ENCODE measurements around the gene SCNN1G.

SCNN1G gene

DNA sequence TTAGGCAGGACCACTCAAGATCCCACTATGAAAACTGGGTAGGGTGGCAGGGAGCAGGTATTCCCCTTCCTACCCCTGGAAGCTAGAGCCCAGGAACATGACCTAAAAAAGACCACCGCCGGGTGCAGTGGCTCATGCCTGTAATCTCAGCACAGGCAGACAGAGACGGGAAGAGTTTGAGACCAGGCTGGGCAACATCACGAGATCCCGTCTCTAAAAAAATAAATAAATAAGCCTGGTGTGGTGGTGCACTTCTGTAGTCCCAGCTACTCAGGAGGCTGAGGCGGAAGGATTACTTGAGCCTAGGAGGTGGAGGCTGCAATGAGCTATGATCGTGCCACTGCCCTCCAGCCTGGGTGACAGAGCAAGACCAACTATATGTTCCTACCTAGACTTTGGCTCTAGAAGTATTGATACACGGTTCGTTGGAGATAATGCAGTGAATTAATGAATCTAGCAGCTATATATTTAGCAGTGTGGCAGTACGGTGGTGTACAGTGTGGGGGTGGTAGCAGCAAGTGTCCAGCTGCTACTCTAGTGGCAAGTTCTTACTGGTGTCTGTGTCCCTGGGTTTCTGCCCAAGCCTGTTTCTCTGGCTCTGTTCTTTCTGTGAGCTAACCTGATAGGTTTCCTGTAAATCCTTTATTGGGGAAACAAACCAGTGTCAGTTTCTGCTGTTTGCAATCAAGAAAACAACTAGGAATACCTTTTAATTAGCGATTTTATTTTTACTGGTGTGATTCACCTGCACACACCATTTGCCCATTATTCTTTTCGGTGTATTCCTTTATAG, 30.0 kb upstream of the SCNN1G start:
- no peak for DNase-seq

GRCh38 chr16:23155445-23156049, 27.0 kb upstream of the SCNN1G start:
- no peak for DNase-seq

GRCh38 chr16:23156110-23156509, 26.4 kb upstream of the SCNN1G start:
- no peak for DNase-seq

DNA sequence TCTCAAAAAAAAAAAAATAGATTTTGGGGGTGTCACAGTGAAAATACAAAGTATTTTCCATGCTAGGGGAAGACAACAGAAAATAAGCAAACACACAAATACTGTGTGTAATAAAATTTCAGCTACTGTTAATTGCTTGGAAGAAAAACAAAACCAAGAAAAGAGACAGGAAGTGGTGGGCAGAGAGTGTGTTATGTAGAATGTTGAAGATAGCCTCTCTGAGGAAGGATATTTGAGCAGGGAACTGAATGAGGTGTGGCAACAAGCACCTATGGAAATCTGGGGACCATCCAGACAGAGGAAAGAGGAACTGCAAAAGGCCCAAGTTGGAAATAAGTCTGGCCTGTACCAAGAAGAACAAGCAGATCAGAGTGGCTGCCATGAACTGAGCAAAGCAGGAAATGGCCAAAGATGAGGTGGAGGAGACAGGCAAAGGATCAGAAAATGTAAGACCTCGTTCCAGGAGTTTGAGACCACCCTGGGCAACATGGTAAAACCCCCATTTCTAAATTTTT, 25.5 kb upstream of the SCNN1G start:
- DNase-seq, result no peak

DNA sequence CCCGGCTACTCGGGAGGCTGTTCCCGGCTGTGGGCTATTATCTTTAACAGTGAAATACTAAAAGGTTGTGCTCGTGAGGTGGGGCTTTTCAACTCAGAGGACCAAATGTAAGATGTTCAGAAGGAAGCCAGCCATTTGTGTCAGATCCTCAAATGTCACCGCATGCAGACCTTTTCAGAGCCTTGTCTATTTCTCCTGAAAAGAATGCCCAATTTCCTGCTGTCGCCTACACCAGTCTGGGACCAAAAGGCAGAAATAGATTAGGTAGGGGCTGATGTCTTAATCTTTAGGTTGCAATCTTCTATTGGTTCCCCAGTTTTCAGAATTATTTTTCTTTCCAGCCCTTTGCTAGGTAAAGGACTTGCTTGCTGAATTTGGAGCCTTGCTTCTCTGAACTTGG, 24.4 kb upstream of the SCNN1G start:
- no peak for DNase-seq

GRCh38 chr16:23160082-23160481, 22.5 kb upstream of the SCNN1G start:
- no peak for DNase-seq

- DNase-seq, result no peak
These were observed 22.0 kb upstream of the SCNN1G start for GRCh38 chr16:23160574-23160973.

DNA sequence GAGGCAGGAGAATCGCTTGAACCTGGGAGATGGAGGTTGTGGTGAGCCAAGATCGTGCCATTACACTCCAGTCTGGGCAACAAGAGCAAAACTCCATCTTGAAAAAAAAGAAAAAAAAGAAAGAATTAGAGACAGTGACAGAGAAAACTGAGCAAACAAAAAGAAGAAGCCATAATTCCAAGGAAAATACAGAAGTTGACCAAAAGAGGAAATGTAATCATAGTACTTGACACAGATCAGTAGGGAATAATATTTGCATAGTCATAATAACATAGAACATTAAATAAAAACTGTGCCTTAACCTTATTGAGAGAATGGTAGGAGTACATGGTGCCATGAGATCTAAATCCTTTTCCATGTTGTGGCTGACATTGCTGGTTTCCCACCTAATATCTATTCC, 18.6 kb upstream of the SCNN1G start:
- DNase-seq, result no peak

- no peak for DNase-seq
These were observed 17.8 kb upstream of the SCNN1G start for GRCh38 chr16:23164736-23165135.

DNA sequence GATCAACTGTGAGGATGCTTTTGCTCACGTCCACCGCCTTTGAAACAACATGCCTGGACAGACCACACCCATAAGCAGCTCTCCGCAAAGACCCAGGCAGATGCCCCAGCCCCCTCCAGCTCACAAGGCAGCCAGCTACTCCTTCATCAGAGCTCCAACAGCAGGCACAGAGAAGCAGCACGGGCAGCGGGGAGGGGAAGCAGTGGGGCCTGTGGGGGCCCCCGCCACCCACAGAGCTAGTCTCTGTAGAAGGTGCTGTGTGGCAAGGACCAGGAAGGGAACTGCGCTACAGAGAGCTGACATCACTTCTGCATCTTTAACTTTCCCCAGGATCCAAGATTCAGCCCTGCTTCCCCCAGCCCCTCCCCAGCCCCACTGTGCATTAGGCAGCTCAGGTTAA, 10.0 kb upstream of the SCNN1G start:
- DNase-seq, result no peak

GRCh38 chr16:23172994-23173393, 9.6 kb upstream of the SCNN1G start:
- no peak for DNase-seq

GRCh38 chr16:23174622-23175021, 7.9 kb upstream of the SCNN1G start:
- no peak for DNase-seq

- no peak for DNase-seq
These were observed 6.9 kb upstream of the SCNN1G start for GRCh38 chr16:23175651-23176050.

GRCh38 chr16:23181506-23181905, 1.0 kb upstream of the SCNN1G start:
- no peak for DNase-seq

DNA sequence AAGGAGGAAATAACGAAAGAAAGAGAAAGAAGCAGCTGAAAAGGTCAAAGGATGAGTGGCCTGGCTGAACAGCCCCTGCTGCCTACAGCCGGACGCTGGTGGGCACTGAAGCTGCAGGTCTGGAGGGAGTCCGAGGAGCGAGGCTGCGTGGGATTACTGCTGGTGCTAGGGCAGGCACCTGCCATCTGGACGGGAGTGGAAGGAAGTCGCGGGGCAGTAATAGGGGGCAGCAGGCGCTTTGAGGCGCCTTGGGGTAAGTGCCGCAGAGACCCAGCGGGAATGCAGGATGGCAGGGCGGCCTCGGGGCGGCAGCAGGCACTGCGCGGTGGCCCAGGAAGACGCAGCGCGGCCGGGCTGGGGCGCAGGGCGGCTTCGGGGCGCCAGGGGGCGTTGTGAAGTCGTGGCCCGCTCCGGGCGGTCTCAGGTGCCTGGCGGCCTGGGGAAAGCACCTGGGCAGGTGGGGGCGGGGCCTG, 303 bp upstream of the SCNN1G start:
- peak; percentile 32 for DNase-seq

- DNase-seq, result no peak
These were observed 958 bp downstream of the SCNN1G start for GRCh38 chr16:23183543-23183862.

- DNase-seq, result peak; percentile 69
These were observed 3.1 kb downstream of the SCNN1G start for GRCh38 chr16:23185656-23186055.

GRCh38 chr16:23186171-23186570, 3.6 kb downstream of the SCNN1G start:
- DNase-seq, result no peak

DNA sequence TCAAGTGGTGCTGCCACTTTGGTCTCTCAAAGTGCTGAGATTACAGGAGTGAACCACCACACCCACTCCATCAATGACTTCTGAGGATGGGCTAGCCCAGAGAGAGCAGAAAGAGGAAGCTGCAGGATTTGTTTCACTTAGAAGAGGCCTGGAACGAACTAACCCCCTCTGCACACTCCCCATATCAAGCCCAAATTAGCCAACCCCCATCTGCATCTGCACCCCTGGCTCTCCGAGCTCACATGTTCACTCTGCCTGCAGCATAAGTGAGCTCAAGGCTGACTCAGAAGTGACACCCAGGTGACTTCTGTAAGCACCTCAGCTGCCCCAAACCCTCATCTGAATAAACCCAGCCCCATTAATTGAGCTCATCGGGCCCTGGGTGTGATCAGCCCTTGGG, 4.8 kb downstream of the SCNN1G start:
- no peak for DNase-seq

DNA sequence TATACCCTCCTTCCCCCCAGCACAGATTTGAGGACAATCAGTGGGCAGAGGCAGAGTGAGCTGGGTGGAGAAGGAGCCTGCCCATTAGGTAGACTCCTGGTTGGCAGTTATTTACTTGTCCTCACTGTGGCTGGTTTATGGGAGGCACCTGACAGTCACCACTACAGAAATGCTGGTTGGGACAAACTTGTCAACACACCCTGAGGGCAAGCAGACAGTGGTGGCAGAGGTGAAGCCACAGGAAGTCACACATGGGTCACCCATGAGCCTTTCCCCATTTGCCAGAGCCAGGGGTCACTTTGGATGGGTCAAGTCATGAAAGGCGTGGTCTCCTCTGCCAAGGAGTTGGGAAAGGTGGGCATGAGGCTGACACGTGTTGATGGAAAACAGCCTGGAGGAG, 6.4 kb downstream of the SCNN1G start:
- DNase-seq, result no peak

- no peak for DNase-seq
These were observed 12.1 kb downstream of the SCNN1G start for GRCh38 chr16:23194497-23195221.

DNA sequence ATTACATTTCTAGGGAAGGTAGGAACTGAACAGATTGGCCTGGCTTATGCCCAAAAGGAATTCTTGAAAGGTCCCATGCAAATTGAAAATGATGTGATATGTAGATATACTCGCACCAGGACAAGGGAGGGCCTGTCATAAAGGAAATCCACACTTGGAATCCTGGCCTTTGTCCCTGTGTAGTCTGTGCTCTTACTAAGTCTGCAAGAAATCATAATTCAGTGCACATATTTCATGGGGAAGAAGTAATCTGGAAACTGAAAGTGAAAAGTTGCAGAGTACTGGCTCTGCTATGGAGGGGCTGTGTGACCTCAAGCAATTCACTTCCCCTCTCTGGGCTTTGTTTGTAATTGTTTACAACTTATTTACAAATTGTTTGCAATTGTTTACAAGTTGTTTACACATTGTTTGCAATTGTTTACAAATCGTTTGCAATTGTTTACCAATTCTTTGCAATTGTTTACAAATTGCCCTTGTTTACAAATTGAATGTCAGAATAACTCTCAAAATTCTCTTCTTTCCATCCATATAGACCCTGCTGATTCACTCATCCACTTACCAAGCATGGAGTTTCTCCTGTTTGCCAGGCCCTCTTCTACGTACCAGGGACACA, 12.9 kb downstream of the SCNN1G start:
- DNase-seq, result no peak

GRCh38 chr16:23196539-23196938, 14.0 kb downstream of the SCNN1G start:
- no peak for DNase-seq

- no peak for DNase-seq
These were observed 19.6 kb downstream of the SCNN1G start for GRCh38 chr16:23202166-23202565.
